H1 (cell line): ENCODE measurements around the gene TBC1D19. TPM values are rescaled to one million over a fixed set of nuclear protein-coding genes. Genes with fewer than 3 reads are reported as not detected.
"Not testable (repeated sequence)": the region's sequence is repeated elsewhere in the genome, so short reads cannot be mapped to it uniquely, and the experiment has no call there.

Experiments
- CTCF ChIA-PET: fragments of 300-600 bp; sonication (Branson Sonifier 250); formaldehyde crosslinking; loops from one replicate; lab custom pipeline; 2021; ENCODE audit not compliant: partially characterized antibody; lab: Charles Lee
- POLR2A ChIA-PET: fragments of 300-600 bp; sonication (Branson Sonifier 250); formaldehyde crosslinking; loops from one replicate; lab custom pipeline; 2021; ENCODE audit warnings: inconsistent platforms; ENCODE audit not compliant: partially characterized antibody; lab: Charles Lee
- DNase-seq, 2 experiments: peaks; one replicate each; pipeline versions ENCODE4 v3.0.0 to v3.0.0-alpha.2; 2010 to 2022; ENCODE audit warnings: low spot score in 2 of 2, low read depth in 1 of 2, mixed read lengths in 1 of 2
- FAIRE-seq: peaks from 2 replicates; lab custom pipeline; 2011; peaks lifted over from hg19 to GRCh38; lab: Jason Lieb, UNC
- H2AFZ ChIP-seq: 2 replicates; pipeline ENCODE4 v1.8.1; 2012; ENCODE audit warnings: low read length, inconsistent platforms
- H2AK5ac ChIP-seq: 2 replicates; pipeline ENCODE4 v1.6.1; 2013; ENCODE audit warnings: low read depth, low read length
- H2BK120ac ChIP-seq: replicated peaks from 2 replicates; pipeline ENCODE3; 2013; ENCODE audit warnings: low read depth, low read length, inconsistent platforms
- H2BK12ac ChIP-seq: 2 replicates; pipeline ENCODE4 v1.6.1; 2013; ENCODE audit warnings: low read depth, low read length
- H2BK15ac ChIP-seq: 2 replicates; pipeline ENCODE4 v1.6.1; 2013; ENCODE audit warnings: low read length
- H2BK20ac ChIP-seq: 2 replicates; pipeline ENCODE4 v1.6.1; 2013; ENCODE audit warnings: low read length
- H2BK5ac ChIP-seq: 2 replicates; pipeline ENCODE4 v1.6.1; 2013; ENCODE audit warnings: low read depth, low read length
- H3K14ac ChIP-seq: 2 replicates; pipeline ENCODE4 v1.6.1; 2013; ENCODE audit warnings: inconsistent platforms; ENCODE audit not compliant: insufficient read length
- H3K18ac ChIP-seq: 2 replicates; pipeline ENCODE4 v1.6.1; 2013; ENCODE audit warnings: low read length; ENCODE audit errors: extremely low read depth
- H3K23ac ChIP-seq: 2 replicates; pipeline ENCODE4 v1.6.1; 2013; ENCODE audit warnings: inconsistent platforms; ENCODE audit not compliant: insufficient read length
- H3K23me2 ChIP-seq: 2 replicates; pipeline ENCODE4 v1.6.1; 2013; ENCODE audit warnings: low read depth, low read length
- H3K27ac ChIP-seq: 2 replicates; pipeline ENCODE4 v1.6.1; 2011; ENCODE audit warnings: low read depth, low read length, inconsistent platforms
- H3K27me3 ChIP-seq, 4 experiments: replicated peaks in 1 of 4; 1 replicate in 1 of 4; 2 replicates in 3 of 4; pipeline versions ENCODE4 v1.6.1 to v1.8.1; 2011 to 2013; ENCODE audit warnings: low read length in 3 of 4, mild to moderate bottlenecking in 3 of 4, inconsistent platforms in 2 of 4, mixed read lengths in 2 of 4, moderate library complexity in 1 of 4; ENCODE audit not compliant: control insufficient read depth in 3 of 4, insufficient read depth in 3 of 4; ENCODE audit errors: extremely low read depth in 1 of 4
- H3K36me3 ChIP-seq, 4 experiments: 2 replicates each; pipeline versions ENCODE4 v1.6.1 to v1.8.1; 2011 to 2013; ENCODE audit warnings: mild to moderate bottlenecking in 4 of 4, low read length in 3 of 4, moderate library complexity in 2 of 4, control low read depth in 1 of 4, inconsistent platforms in 1 of 4; ENCODE audit not compliant: insufficient read depth in 4 of 4, control insufficient read depth in 2 of 4
- H3K4ac ChIP-seq: replicated peaks from 2 replicates; pipeline ENCODE3; 2013; ENCODE audit warnings: low read length, low read depth, mixed read lengths, inconsistent platforms; ENCODE audit not compliant: insufficient read length
- H3K4me1 ChIP-seq, 4 experiments: replicated peaks in 1 of 4; 1 replicate in 1 of 4; 2 replicates in 3 of 4; pipeline versions ENCODE4 v1.6.1 to v1.8.1; 2011 to 2013; ENCODE audit warnings: low read length in 3 of 4, inconsistent platforms in 2 of 4, mixed read lengths in 1 of 4; ENCODE audit not compliant: insufficient read depth in 4 of 4, control insufficient read depth in 3 of 4
- H3K4me2 ChIP-seq, 2 experiments: 2 replicates each; pipeline versions ENCODE4 v1.6.1 to v1.8.1; 2011 to 2013; ENCODE audit warnings: low read depth in 2 of 2, low read length in 2 of 2, control low read depth in 1 of 2, inconsistent platforms in 1 of 2, mild to moderate bottlenecking in 1 of 2; ENCODE audit not compliant: insufficient read depth in 1 of 2
- H3K4me3 ChIP-seq, 4 experiments: fragments of 200-600, 300-600 bp in 1 of 4; sonication (generic), shearing (Covaris generic), sonication (Bioruptor Twin) in 1 of 4; 2 replicates each; pipeline versions ENCODE4 v1.5.1 to v1.8.1; 2011 to 2016; ENCODE audit warnings: low read length in 4 of 4, low read depth in 3 of 4, control low read depth in 2 of 4, inconsistent platforms in 2 of 4, mild to moderate bottlenecking in 2 of 4, mixed read lengths in 1 of 4, moderate library complexity in 1 of 4; ENCODE audit not compliant: insufficient read depth in 2 of 4; ENCODE audit errors: extremely low read depth in 1 of 4
- H3K56ac ChIP-seq: replicated peaks from 2 replicates; pipeline ENCODE3; 2013; ENCODE audit warnings: low read depth, mild to moderate bottlenecking, mixed read lengths, low read length, inconsistent platforms; ENCODE audit not compliant: insufficient read length
- H3K79me1 ChIP-seq: 2 replicates; pipeline ENCODE4 v1.6.1; 2013; ENCODE audit warnings: low read depth, low read length, control low read depth
- H3K79me2 ChIP-seq, 2 experiments: 2 replicates each; pipeline versions ENCODE4 v1.6.1 to v1.8.1; 2012 to 2013; ENCODE audit warnings: low read length in 2 of 2, mild to moderate bottlenecking in 2 of 2, inconsistent platforms in 1 of 2; ENCODE audit not compliant: insufficient read depth in 2 of 2, control insufficient read depth in 1 of 2
- H3K9ac ChIP-seq, 4 experiments: replicated peaks in 1 of 4; 1 replicate in 1 of 4; 2 replicates in 3 of 4; pipeline versions ENCODE4 v1.6.1 to v1.8.1; 2011 to 2013; ENCODE audit warnings: low read depth in 3 of 4, low read length in 3 of 4, control low read depth in 2 of 4, mild to moderate bottlenecking in 2 of 4, moderate library complexity in 2 of 4, inconsistent platforms in 1 of 4; ENCODE audit errors: extremely low read depth in 1 of 4
- H3K9me3 ChIP-seq, 2 experiments: 2 replicates each; pipeline versions ENCODE4 v1.6.1 to v1.8.1; 2012 to 2013; ENCODE audit warnings: mild to moderate bottlenecking in 2 of 2, moderate library complexity in 2 of 2, control low read depth in 1 of 2, inconsistent platforms in 1 of 2, low read depth in 1 of 2, low read length in 1 of 2, mixed read lengths in 1 of 2; ENCODE audit not compliant: insufficient read depth in 2 of 2
- H4K20me1 ChIP-seq, 2 experiments: replicated peaks in 1 of 2; 2 replicates each; pipeline versions ENCODE3 to v1.8.1; 2011 to 2013; ENCODE audit warnings: inconsistent platforms in 2 of 2, low read length in 2 of 2, mild to moderate bottlenecking in 1 of 2; ENCODE audit not compliant: insufficient read depth in 2 of 2, control insufficient read depth in 1 of 2
- H4K5ac ChIP-seq: 2 replicates; pipeline ENCODE4 v1.6.1; 2013; ENCODE audit warnings: low read length, low read depth, mixed read lengths, inconsistent platforms; ENCODE audit not compliant: insufficient read length
- H4K8ac ChIP-seq: 2 replicates; pipeline ENCODE4 v1.8.0; 2013; ENCODE audit warnings: mild to moderate bottlenecking, moderate library complexity, low read length, inconsistent platforms; ENCODE audit not compliant: insufficient read depth; ENCODE audit errors: extremely low read depth
- H4K91ac ChIP-seq: replicated peaks from 2 replicates; pipeline ENCODE3; 2013; ENCODE audit warnings: low read length, mixed read lengths, inconsistent platforms; ENCODE audit not compliant: insufficient read length
- CBX5 ChIP-seq: fragments of 300-800, 300-1000 bp; sonication (generic); IDR thresholded peaks from 2 replicates; pipeline ENCODE4 v1.7.1; 2016; ENCODE audit warnings: antibody characterized with exemption, low read length, low read depth
- TBP ChIP-seq: IDR thresholded peaks from 2 replicates; pipeline ENCODE4 v1.6.1; 2011; ENCODE audit warnings: low read depth, low read length, improper control_type of control experiment
- WGBS, 2 experiments: shearing (Covaris generic) in 1 of 2; methylation state at CpG; one replicate each; pipeline versions ENCODE4 v1.1.6 to v1.1.7; 2013 to 2015; ENCODE audit warnings: low lambda C conversion rate in 2 of 2, mixed read lengths in 2 of 2, inconsistent platforms in 1 of 2, low coverage in 1 of 2, missing lambda C conversion rate in 1 of 2; ENCODE audit not compliant: insufficient replicate concordance in 2 of 2, insufficient coverage in 1 of 2, insufficient read length in 1 of 2; ENCODE audit errors: extremely low coverage in 1 of 2, missing lambda C conversion rate in 1 of 2; 5-methylcytosine and 5-hydroxymethylcytosine counted together
- polyA plus RNA-seq, 7 experiments: library from polyadenylated mRNA; depleted of rRNA in 3 of 7; stranded (reverse) in 5 of 7; unstranded in 2 of 7; fragments of >200 nt in 5 of 7; fragments of 200-250 nt in 2 of 7; gene quantifications; 1 replicate in 5 of 7; 2 replicates in 1 of 7; 4 replicates in 1 of 7; pipeline versions ENCODE4 v1.2.1 to v1.2.3, GENCODE V29; 2011 to 2013; ENCODE audit warnings: missing spikeins in 2 of 7, mixed read lengths in 2 of 7
- total RNA-seq: library from RNA; stranded (reverse); fragmentation: NEBNext Ultra II Directional; extraction: Animal tissue kit (Norgen Biotek cat#: 25700); gene quantifications from 2 replicates; pipeline ENCODE4 v1.2.1, GENCODE V29; 2021

TBC1D19 gene
- total and polyA plus RNA-seq, 2 of the 8 experiments (the other 6 are each of a cell fraction or from before 2014, with no cell fraction given), result 1.9 to 3.5 TPM

DNA sequence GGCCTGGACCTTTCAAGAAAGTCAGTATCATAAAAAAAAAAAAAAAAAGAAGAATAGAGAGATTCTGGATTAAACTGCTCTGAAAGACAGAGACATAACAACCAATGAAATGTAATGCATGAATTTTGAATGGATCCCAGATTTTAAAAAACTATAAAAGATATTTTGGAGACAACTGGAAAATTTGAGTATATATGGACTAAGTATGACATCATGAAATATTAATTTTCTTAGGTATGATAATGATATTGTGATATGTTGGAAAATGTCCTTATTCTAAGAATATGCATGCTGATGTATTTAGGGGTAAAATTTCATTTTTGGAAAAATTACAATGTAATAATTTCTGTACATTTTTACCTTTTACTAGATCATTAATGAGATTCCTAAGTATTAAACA is 52.6 kb downstream of the TBC1D19 start (continued):
- no peak for TF ChIP-seq TBP
- no peak for TF ChIP-seq CBX5

DNA sequence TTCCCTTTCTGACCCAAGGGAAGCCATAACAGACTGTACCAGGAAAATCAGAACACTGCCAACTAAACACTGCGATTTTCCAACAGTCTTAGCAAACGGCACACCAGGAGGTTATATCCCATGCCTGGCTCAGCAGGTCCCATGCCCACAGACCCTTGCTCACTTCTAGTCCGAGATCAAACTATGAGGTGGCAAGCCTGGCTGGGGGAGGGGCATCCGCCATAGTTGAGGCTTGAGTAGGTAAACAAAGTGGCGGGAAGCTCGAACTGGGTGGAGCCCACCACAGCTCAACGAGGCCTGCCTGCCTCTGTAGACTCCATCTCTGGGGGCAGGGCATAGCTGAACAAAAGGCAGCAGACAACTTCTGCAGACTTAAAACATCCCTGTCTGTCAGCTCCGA is 56.8 kb downstream of the TBC1D19 start:
- H2AFZ ChIP-seq, H3K4me1 ChIP-seq, H3K27me3 ChIP-seq, H2BK20ac ChIP-seq, H3K4me2 ChIP-seq, H2BK120ac ChIP-seq, H4K8ac ChIP-seq, H3K9me3 ChIP-seq, H3K14ac ChIP-seq, H3K4ac ChIP-seq, H3K23ac ChIP-seq, H3K27ac ChIP-seq, CTCF ChIA-PET, H2AK5ac ChIP-seq, H3K79me1 ChIP-seq, H3K4me3 ChIP-seq, H3K36me3 ChIP-seq, H3K9ac ChIP-seq, H2BK15ac ChIP-seq, H3K23me2 ChIP-seq, FAIRE-seq, H3K56ac ChIP-seq, DNase-seq, H2BK5ac ChIP-seq, H4K5ac ChIP-seq, H3K79me2 ChIP-seq, H4K91ac ChIP-seq, H4K20me1 ChIP-seq, H2BK12ac ChIP-seq, H3K18ac ChIP-seq: not testable (repeated sequence)
- WGBS, 2 experiments, result 87% methylated on average over 8 of the region's 8 CpGs; no CpG with 5 or more reads in 1 of the 2 experiments
- POLR2A ChIA-PET, result interaction anchor here (0.6 kb wide), 1 partner anchor 15 kb away, joined by 4 read pairs; no protein-coding TSS in a partner anchor
